HUES6 (cell line): ENCODE measurements around the gene ATXN3L.

Experiments
- H3K27ac ChIP-seq: 2 replicates; pipeline ENCODE4 v1.7.0; 2013; ENCODE audit warnings: low read depth, mild to moderate bottlenecking, low read length, inconsistent platforms
- H3K27me3 ChIP-seq: 2 replicates; pipeline ENCODE4 v1.6.1; 2013; ENCODE audit warnings: low read length; ENCODE audit not compliant: control insufficient read depth, insufficient read depth
- H3K36me3 ChIP-seq: 2 replicates; pipeline ENCODE4 v1.6.1; 2013; ENCODE audit warnings: low read length; ENCODE audit not compliant: control insufficient read depth, insufficient read depth
- H3K4me1 ChIP-seq: 2 replicates; pipeline ENCODE4 v1.6.1; 2013; ENCODE audit warnings: low read length; ENCODE audit not compliant: control insufficient read depth, insufficient read depth
- H3K4me3 ChIP-seq: 2 replicates; pipeline ENCODE4 v1.5.1; 2013; ENCODE audit warnings: low read depth, low read length
- H3K9ac ChIP-seq: one replicate; pipeline ENCODE4 v1.6.1; 2013; ENCODE audit warnings: mild to moderate bottlenecking, low read length
- H3K9me3 ChIP-seq: 2 replicates; pipeline ENCODE4 v1.6.1; 2013; ENCODE audit warnings: low read depth, low read length; ENCODE audit not compliant: control insufficient read depth, insufficient read depth

The ATXN3L gene

DNA sequence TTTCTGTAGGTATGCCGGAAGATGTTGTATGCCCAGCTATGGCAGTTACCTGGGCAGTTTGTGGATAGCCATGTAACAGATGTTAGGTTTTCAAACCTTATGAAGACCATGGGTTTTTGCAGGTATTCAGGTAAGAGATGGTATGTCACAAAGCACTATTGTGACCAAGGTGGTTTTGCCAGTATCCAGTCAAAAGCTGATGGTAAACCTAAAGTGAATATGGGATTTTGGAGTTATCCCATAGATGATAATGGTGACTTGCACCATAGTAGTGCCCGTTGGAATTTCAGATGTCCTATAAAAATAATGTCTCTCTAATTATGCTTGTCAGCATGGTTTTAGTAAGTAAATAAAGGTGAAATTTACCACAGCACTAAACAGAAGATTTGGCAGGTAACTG lies at the start of gene ATXN3L:
Gene ATXN3L (minus strand): TSS at position 101 of the 400 bp plus-strand sequence. CDS start 119 bp downstream, outside the sequence.
- Histone ChIP-seq H3K4me3 (no peak within 1 kb of the TSS), H3K36me3 (no peaks in the 10 kb centered on the region), H3K4me1 (no peaks in the 10 kb centered on the region), H3K27ac (no peak within 1 kb of the TSS), H3K27me3 (no peaks in the 10 kb centered on the region; the same call in 1 of the 2 replicates), H3K9ac (no peak within 1 kb of the TSS), H3K9me3 (0 out of 2 replicates have a peak, but pooled peaks cover 3% of the 10 kb centered on the region)

DNA sequence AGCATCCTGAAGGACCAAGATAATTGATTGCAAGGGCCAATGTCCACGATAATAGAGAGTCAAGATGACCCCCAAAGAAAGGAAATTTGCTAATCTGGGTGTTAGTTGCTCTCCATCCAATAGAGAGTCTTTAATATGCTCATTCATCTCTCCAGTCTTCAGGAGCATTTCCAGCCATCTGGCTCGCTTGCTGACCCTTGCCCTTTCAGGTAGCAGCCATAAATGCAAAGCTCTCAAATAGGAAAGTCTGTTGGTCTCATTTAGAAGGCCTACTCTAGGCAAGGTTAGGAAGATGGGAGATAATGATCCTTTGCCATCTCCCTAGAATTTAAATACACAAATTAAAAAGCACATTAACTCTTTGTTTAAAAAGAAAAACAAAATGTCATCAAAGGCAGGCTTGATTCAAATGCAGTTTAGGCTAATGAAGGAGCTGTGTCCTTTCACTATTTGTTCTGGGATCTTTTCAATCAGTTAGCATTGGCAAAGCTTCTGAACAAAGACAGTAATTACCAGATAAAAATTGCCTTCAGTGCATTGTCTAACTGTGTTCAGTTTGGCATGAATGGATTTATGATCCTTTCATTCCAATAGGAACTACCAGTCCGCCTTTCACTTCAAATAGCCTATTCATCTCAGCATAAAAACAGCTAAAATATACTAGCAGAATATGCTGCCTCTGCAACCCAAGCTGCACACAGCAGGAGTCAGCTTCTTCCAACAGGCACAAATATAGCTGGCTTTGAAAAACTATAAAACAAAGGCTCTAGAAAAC lies 49.6 kb upstream of the ATXN3L start:
- peaks cover 26% of the 10 kb centered on the region for H3K4me1 ChIP-seq
- no peak overlapping the region for H3K9ac ChIP-seq
- H3K9me3 ChIP-seq, result no peaks in the 10 kb centered on the region
- H3K27ac ChIP-seq, result no peak overlapping the region
- no peaks in the 10 kb centered on the region for H3K36me3 ChIP-seq
- H3K4me3 ChIP-seq, result no peak overlapping the region; the same call in 1 of the 2 replicates
- H3K27me3 ChIP-seq, result peaks cover 3% of the 10 kb centered on the region; the same call in 1 of the 2 replicates

DNA sequence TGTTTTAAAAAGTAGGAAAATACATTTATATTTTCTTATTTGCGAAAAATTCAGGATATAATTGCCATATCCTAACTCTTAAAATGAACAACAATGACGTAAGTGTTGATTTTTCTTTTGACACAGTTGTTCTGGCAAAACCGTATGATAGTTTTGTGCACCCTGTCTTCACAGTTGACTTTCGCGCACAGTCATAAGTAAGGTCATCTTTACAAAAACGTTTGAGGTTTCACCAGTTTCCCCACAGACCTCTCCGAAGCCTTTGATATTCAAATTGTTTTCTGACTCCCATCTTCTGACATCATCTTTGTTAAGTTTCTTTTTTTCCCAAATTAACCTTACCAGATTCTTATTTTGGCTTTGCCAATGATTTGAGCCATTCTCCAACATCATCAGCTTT lies 48.1 kb upstream of the ATXN3L start:
- Histone ChIP-seq H3K4me1 (peaks cover 26% of the 10 kb centered on the region), H3K4me3 (no peak overlapping the region), H3K36me3 (no peaks in the 10 kb centered on the region), H3K27ac (no peak overlapping the region), H3K9me3 (no peaks in the 10 kb centered on the region), H3K27me3 (peaks cover 3% of the 10 kb centered on the region; the same call in 1 of the 2 replicates), H3K9ac (no peak overlapping the region)

DNA sequence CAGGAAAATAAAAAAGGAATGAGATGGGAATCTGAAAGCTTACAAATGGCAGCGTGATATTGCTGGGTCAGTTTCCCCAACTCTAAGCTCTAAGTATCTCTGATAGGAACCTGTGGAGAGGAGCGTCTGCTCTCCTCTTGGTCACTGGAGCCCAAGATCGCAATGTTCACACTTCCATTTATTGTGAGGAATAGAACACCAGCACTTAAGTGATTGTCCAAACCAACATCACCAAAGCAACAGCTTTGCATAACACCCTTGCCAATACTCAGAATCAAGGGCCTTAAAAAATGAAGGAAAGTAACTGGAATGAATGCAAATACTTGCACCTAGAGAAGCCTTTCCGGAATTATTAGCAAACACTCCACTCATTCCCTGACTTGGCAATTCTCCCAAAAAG lies 46.8 kb upstream of the ATXN3L start:
- Histone ChIP-seq H3K9ac (no peak overlapping the region), H3K36me3 (no peaks in the 10 kb centered on the region), H3K4me3 (no peak overlapping the region), H3K9me3 (no peaks in the 10 kb centered on the region), H3K4me1 (peaks cover 26% of the 10 kb centered on the region), H3K27ac (no peak overlapping the region), H3K27me3 (peaks cover 3% of the 10 kb centered on the region; the same call in 1 of the 2 replicates)

DNA sequence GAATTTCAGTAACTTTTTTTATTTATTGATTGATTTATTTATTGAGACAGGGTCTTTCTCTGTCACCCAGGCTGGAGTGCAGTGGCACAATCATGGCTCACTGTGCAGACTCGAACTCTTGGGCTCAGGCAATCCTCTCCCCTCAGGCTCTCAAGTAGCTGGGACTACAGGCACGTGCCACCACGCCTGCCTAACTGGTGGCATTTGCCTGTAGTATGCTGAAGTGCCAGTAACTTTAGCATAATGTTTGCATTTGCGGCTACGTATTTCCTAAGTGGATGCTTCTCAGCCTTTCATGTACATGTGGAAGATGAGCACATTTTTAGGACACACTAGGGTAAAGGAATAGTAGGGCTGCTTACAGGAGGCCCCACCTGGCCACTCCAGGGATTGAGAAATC lies 45.3 kb upstream of the ATXN3L start:
- no peaks in the 10 kb centered on the region for H3K9me3 ChIP-seq
- no peak overlapping the region for H3K27ac ChIP-seq
- no peaks in the 10 kb centered on the region; the same call in 1 of the 2 replicates for H3K27me3 ChIP-seq
- H3K9ac ChIP-seq, result no peak overlapping the region
- H3K36me3 ChIP-seq, result no peaks in the 10 kb centered on the region
- H3K4me1 ChIP-seq, result peaks cover 24% of the 10 kb centered on the region
- H3K4me3 ChIP-seq, result no peak overlapping the region

DNA sequence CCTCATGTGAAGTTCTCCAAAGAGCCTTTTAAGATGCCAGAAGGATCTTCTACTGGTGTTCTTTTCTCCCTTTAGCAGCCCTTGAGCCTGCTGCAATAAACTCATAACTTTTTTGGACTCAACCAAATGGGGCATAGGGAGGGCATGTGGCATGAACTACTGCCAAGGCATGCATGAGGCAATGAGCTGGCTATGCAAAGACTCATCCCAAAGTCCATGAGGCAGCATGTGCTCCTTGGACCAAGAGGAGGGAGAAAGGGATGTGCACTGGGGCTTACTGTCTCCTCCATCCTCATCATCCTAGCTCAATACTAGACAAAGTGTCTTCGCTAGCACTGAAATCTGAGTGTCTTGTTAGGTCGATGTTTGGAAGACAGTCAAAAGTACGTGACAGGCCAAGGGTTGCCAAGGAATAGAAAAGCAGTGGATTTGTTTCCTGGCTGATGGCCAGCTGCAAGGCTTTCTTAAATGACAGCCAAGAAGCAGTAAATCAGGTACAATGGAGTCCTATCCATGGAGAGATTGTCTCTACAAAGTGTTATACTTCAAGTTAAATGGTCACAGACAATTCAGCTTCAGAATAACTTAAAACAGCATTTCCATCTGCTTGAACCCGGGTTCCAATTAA lies 44.5 kb upstream of the ATXN3L start:
- Histone ChIP-seq H3K36me3 (no peaks in the 10 kb centered on the region), H3K27me3 (no peaks in the 10 kb centered on the region; the same call in 1 of the 2 replicates), H3K9ac (no peak overlapping the region), H3K4me3 (no peak overlapping the region), H3K9me3 (no peaks in the 10 kb centered on the region), H3K4me1 (peaks cover 16% of the 10 kb centered on the region), H3K27ac (no peak overlapping the region)

DNA sequence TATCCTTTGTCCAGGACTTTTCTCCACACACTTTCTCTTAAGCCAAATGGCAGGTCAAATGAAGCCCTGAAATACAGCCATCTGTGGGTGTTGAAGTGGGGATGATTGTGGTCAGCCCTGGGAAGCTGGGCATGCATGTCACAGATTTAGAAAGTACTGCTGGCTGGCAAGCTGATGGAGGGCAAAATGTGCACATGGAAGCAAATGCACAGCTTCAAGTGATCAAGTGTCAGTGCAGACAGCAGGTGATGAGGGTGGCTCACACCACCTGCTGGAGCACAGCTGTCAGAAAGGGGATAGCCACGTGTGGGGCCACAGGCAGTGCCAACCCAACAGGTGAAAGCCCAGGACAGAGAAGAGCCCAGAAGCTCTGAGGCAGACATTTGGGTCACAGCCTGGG lies 40.3 kb upstream of the ATXN3L start:
- no peaks in the 10 kb centered on the region; the same call in 1 of the 2 replicates for H3K27me3 ChIP-seq
- no peak overlapping the region for H3K4me3 ChIP-seq
- peaks cover 10% of the 10 kb centered on the region; the same call in 1 of the 2 replicates for H3K4me1 ChIP-seq
- H3K27ac ChIP-seq, result no peak overlapping the region
- no peaks in the 10 kb centered on the region for H3K9me3 ChIP-seq
- no peaks in the 10 kb centered on the region for H3K36me3 ChIP-seq
- no peak overlapping the region for H3K9ac ChIP-seq

DNA sequence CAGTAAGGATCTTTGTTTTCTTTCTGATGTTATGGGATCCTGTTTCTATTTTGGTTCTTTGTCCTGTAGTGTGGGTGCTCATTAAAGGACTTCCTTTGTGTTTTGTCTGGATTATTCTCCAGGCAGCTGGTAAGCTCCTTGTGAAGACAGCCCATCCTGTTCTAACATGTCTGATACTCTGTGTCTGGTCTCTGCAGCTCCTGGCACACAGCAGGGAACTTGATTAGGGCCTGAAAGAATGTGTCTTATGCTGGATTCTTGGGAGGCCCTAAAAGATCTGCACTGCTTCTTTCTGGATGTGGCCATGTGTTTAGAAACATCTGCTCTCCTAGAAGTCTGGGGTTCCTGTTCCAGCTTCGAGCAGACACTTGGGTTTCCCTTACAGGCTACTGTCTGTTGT lies 38.1 kb upstream of the ATXN3L start:
- Histone ChIP-seq H3K36me3 (no peaks in the 10 kb centered on the region), H3K9me3 (no peaks in the 10 kb centered on the region), H3K9ac (no peak overlapping the region), H3K4me1 (peaks cover 10% of the 10 kb centered on the region; the same call in 1 of the 2 replicates), H3K4me3 (no peak overlapping the region), H3K27me3 (no peaks in the 10 kb centered on the region; the same call in 1 of the 2 replicates), H3K27ac (peak overlapping the region; percentile 61; the same call in 1 of the 2 replicates)

DNA sequence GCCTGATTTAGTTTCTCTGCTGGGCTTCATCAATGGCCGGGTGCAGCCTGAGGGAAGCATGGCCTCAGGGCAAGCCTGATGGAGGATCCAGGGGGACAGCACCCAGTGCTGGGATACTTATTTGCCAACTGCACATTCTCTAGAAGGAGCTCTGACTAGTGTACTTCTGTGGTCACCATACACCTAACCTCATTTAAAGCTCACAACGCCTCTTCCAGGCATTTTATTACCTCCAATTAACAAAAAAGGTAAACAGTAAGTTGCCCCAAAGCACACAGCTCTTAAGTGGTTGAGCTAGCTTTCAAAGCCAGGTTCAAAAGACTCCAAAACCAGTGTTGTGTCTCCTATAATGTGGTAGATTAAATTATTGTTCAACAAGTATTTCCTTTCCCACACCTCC lies 26.8 kb upstream of the ATXN3L start:
- H3K4me1 ChIP-seq, result no peaks in the 10 kb centered on the region
- no peak overlapping the region for H3K4me3 ChIP-seq
- no peak overlapping the region for H3K9ac ChIP-seq
- no peaks in the 10 kb centered on the region for H3K36me3 ChIP-seq
- no peaks in the 10 kb centered on the region; the same call in 1 of the 2 replicates for H3K27me3 ChIP-seq
- H3K9me3 ChIP-seq, result no peaks in the 10 kb centered on the region; the same call in 1 of the 2 replicates
- no peak overlapping the region for H3K27ac ChIP-seq

DNA sequence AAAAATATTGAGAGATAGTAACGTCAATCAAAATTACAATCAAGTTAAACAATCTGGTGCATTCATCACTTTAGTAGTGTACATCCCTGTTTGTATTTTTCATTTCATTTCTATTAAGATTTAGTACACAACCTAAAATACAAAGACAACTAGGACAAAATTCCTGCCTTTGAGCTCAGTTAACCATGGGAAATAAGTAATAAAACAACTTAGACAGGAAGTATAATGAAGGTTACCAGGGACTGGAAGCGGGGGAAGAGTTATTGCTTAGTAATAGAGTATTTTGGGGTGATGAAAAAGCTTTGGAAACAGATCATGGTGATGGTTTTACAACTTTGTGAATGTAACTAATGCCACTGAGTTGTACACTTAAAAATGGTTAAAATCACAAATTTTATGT lies 25.6 kb upstream of the ATXN3L start:
- Histone ChIP-seq H3K27me3 (no peaks in the 10 kb centered on the region; the same call in 1 of the 2 replicates), H3K4me1 (no peaks in the 10 kb centered on the region), H3K9ac (no peak overlapping the region), H3K9me3 (no peaks in the 10 kb centered on the region; the same call in 1 of the 2 replicates), H3K4me3 (no peak overlapping the region), H3K36me3 (no peaks in the 10 kb centered on the region), H3K27ac (no peak overlapping the region)

DNA sequence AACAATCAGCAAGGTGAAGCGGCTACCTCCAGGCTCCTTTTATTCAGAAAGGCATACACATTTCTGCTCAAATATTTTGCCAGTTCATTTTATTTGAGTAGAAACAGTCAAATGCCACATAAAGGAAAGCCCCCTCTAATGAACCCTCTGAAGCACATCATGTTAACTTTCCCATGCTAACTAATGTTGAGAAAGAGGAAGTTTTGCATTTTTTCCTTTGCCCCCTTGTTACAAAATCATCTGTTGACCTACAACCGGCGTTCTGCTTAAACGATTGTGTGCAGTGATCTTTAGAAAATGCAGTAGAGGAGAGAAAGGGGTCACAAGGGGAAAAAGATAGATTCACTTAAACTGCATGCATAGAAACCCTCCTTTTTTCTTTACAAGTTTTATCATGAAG lies 25.2 kb upstream of the ATXN3L start:
- Histone ChIP-seq H3K4me1 (no peaks in the 10 kb centered on the region; the same call in 1 of the 2 replicates), H3K9ac (no peak overlapping the region), H3K27me3 (no peaks in the 10 kb centered on the region; the same call in 1 of the 2 replicates), H3K36me3 (no peaks in the 10 kb centered on the region), H3K9me3 (no peaks in the 10 kb centered on the region; the same call in 1 of the 2 replicates), H3K27ac (no peak overlapping the region), H3K4me3 (no peak overlapping the region)
